ENCODE results near the gene SLC25A53.
"Not testable (repeated sequence)": the region's sequence is repeated elsewhere in the genome, so short reads cannot be mapped to it uniquely, and the experiment has no call there.

The SLC25A53 gene

GRCh38 chrX:104130808-104131207 lies 26.0 kb downstream of the SLC25A53 start:
- DNase-seq: no peak

GRCh38 chrX:104126856-104127255 lies 30.0 kb downstream of the SLC25A53 start:
- DNase-seq: no peak

GRCh38 chrX:104122829-104123228 lies 34.0 kb downstream of the SLC25A53 start:
- no peak for DNase-seq

GRCh38 chrX:104118765-104119164 lies 38.0 kb downstream of the SLC25A53 start:
- no peak for DNase-seq

GRCh38 chrX:104117759-104118158 lies 39.0 kb downstream of the SLC25A53 start:
- DNase-seq: no peak

- peak; percentile 65 for DNase-seq
Observed at GRCh38 chrX:104113222-104113965, 43.4 kb downstream of the SLC25A53 start.

GRCh38 chrX:104112326-104112951 lies 44.4 kb downstream of the SLC25A53 start, which contains the start of gene ZCCHC18:
Gene ZCCHC18 (plus strand): TSS chrX:104112523. CDS start chrX:104114112, 1,589 bp downstream.
- DNase-seq: peak; percentile 48

GRCh38 chrX:104110491-104111240 lies 46.1 kb downstream of the SLC25A53 start:
- not testable (repeated sequence) for DNase-seq

GRCh38 chrX:104108955-104109354 lies 47.9 kb downstream of the SLC25A53 start:
- no peak for DNase-seq

- DNase-seq: no peak
Observed at GRCh38 chrX:104105330-104106262, 51.2 kb downstream of the SLC25A53 start.

- DNase-seq: no peak
Observed at GRCh38 chrX:104104676-104105075, 52.1 kb downstream of the SLC25A53 start.

- no peak for DNase-seq
Observed at GRCh38 chrX:104098919-104099318, 57.9 kb downstream of the SLC25A53 start.

- DNase-seq: peak; percentile 54
Observed at GRCh38 chrX:104098151-104098808, 58.5 kb downstream of the SLC25A53 start.

GRCh38 chrX:104085919-104086318 lies 70.9 kb downstream of the SLC25A53 start:
- no peak for DNase-seq

- no peak for DNase-seq
Observed at GRCh38 chrX:104085477-104085876, 71.3 kb downstream of the SLC25A53 start.

GRCh38 chrX:104084534-104085277 lies 72.1 kb downstream of the SLC25A53 start:
- DNase-seq: no peak

- DNase-seq: no peak
Observed at GRCh38 chrX:104084063-104084462, 72.7 kb downstream of the SLC25A53 start.

GRCh38 chrX:104077854-104078253 lies 79.0 kb downstream of the SLC25A53 start:
- DNase-seq: not testable (repeated sequence)

- not testable (repeated sequence) for DNase-seq
Observed at GRCh38 chrX:104075778-104076445, 80.9 kb downstream of the SLC25A53 start, which contains the start of gene TMSB15C. Gene TMSB15C (minus strand): TSS chrX:104076236.

GRCh38 chrX:104062636-104063035 lies 94.2 kb downstream of the SLC25A53 start:
- not testable (repeated sequence) for DNase-seq

Data from stimulated activated CD4-positive, alpha-beta T cell treated with anti-CD3 and anti-CD28 coated beads, Interleukin-15, amount 100 ng/mL, for 24 hours (primary cell).